Ishikawa (cell line): Measurements from ENCODE around the gene ELP4.

Experiments
- EP300 ChIP-seq: IDR thresholded peaks from 2 replicates; pipeline ENCODE4 v1.6.1; 2012; ENCODE audit warnings: borderline replicate concordance
- NFIC ChIP-seq: IDR thresholded peaks from 2 replicates; pipeline ENCODE4 v1.6.1; 2012
- YY1 ChIP-seq: IDR thresholded peaks from 2 replicates; pipeline ENCODE4 v1.6.1; 2012; ENCODE audit warnings: low read depth
- ZBTB7A ChIP-seq: IDR thresholded peaks from 2 replicates; pipeline ENCODE4 v1.6.1; 2012; ENCODE audit warnings: low read depth

DNA sequence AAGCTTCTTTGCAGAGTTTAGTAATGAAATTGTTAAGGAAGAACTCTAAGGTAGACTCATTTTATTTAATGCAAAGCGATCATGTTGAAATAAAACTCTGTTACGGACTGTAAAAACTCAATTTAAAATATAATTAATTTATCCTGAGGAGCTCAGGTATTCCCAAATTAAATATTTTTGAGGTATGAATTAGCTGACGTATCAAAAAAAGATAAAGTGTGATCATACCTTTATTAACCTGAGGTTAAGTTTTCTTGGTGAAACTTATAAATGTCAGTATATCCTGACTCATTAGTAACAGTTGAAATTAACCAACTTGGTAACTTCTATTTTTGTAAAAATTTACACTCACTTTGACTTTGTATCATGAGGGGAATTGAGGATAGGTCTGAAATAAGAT is 171.2 kb downstream of the ELP4 start:
- TF ChIP-seq NFIC (no peak), EP300 (no peak), YY1 (no peak), ZBTB7A (no peak)
